Measurements from ENCODE around the gene COL12A1. TPM values are rescaled to one million over a fixed set of nuclear protein-coding genes. Genes with fewer than 3 reads are reported as not detected.

Gene COL12A1
- total RNA-seq, 1 donor from 2014 or later = 21.5 TPM

- Mint-ChIP-seq H3K36me3 (no peaks in the 10 kb centered on the region), H3K4me1 (ENCODE audit: unreplicated experiment) (peaks cover 16% of the 10 kb centered on the region), H3K27ac (no peak overlapping the region), H3K4me3 (no peak overlapping the region), H3K9me3 (no peaks in the 10 kb centered on the region), H3K27me3 (no peaks in the 10 kb centered on the region)
- TF ChIP-seq CTCF (conservative IDR thresholded peaks at IDR 0.05) = no peak
- DNase-seq (ENCODE audit: extremely low spot score, unreplicated experiment) = no peak
Measured at GRCh38 chr6:75170691-75171560, 34.9 kb downstream of the COL12A1 start.

- Mint-ChIP-seq H3K4me1 (ENCODE audit: unreplicated experiment) (peaks cover 16% of the 10 kb centered on the region), H3K4me3 (no peak overlapping the region), H3K27ac (no peak overlapping the region), H3K36me3 (no peaks in the 10 kb centered on the region), H3K9me3 (peaks cover 5% of the 10 kb centered on the region), H3K27me3 (no peaks in the 10 kb centered on the region)
- no peak for TF ChIP-seq CTCF (conservative IDR thresholded peaks at IDR 0.05)
- DNase-seq (ENCODE audit: extremely low spot score, unreplicated experiment) = no peak
Measured at GRCh38 chr6:75169689-75170586, 35.9 kb downstream of the COL12A1 start.

- H3K27ac Mint-ChIP-seq = no peak overlapping the region
- H3K4me1 Mint-ChIP-seq (ENCODE audit: unreplicated experiment) = peaks cover 16% of the 10 kb centered on the region
- TF ChIP-seq CTCF (conservative IDR thresholded peaks at IDR 0.05) = no peak
- DNase-seq (ENCODE audit: extremely low spot score, unreplicated experiment) = no peak
- no peak overlapping the region for H3K4me3 Mint-ChIP-seq
- H3K36me3 Mint-ChIP-seq = no peaks in the 10 kb centered on the region
- peaks cover 5% of the 10 kb centered on the region for H3K9me3 Mint-ChIP-seq
- no peaks in the 10 kb centered on the region for H3K27me3 Mint-ChIP-seq
Measured at GRCh38 chr6:75167851-75168250, 38.0 kb downstream of the COL12A1 start.

DNA sequence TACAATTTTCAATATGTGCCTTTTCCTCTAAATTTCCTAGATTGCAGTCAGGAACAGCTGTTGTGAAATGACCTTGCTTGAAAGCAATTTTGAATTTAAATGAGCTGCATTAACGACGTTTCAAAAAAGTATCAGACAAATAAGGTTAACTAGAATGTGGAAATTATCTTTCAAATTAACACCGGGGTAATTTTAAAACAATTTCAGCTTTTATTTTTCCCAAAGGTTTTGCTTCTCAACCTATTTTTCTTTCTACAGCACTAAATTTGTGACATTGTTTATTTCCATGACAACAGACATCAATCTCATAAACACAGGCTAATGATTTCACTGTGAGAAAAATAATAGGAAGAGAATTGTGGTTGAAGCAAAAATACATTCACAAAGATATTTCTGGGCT lies 38.5 kb downstream of the COL12A1 start:
- TF ChIP-seq CTCF (conservative IDR thresholded peaks at IDR 0.05) = no peak
- H3K4me1 Mint-ChIP-seq (ENCODE audit: unreplicated experiment) = peaks cover 16% of the 10 kb centered on the region
- no peak overlapping the region for H3K4me3 Mint-ChIP-seq
- no peaks in the 10 kb centered on the region for H3K36me3 Mint-ChIP-seq
- H3K9me3 Mint-ChIP-seq = peaks cover 5% of the 10 kb centered on the region
- no peak for DNase-seq (ENCODE audit: extremely low spot score, unreplicated experiment)
- H3K27me3 Mint-ChIP-seq = no peaks in the 10 kb centered on the region
- H3K27ac Mint-ChIP-seq = no peak overlapping the region

DNA sequence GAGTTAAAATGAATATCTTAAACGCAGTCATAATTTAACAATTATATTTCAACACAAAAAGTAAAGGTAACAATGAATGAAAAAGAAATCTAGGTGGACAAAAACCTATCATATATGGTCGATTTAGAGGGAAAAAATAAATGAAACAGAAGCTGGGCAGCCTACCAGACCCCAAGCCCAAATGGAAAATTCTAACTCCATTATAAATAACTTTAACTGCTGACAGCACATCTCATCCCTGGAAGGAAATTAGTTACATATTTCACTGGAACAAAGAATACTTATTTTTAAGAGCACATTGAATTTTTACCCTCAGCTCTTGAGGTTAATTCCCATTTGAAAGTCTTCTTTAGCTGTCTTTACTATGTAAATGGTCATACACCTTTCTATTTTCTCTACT lies 39.1 kb downstream of the COL12A1 start:
- H3K36me3 Mint-ChIP-seq = no peaks in the 10 kb centered on the region
- H3K27ac Mint-ChIP-seq = no peak overlapping the region
- DNase-seq (ENCODE audit: extremely low spot score, unreplicated experiment) = no peak
- peaks cover 5% of the 10 kb centered on the region for H3K9me3 Mint-ChIP-seq
- H3K27me3 Mint-ChIP-seq = no peaks in the 10 kb centered on the region
- peaks cover 16% of the 10 kb centered on the region for H3K4me1 Mint-ChIP-seq (ENCODE audit: unreplicated experiment)
- no peak for TF ChIP-seq CTCF (conservative IDR thresholded peaks at IDR 0.05)
- H3K4me3 Mint-ChIP-seq = no peak overlapping the region

Measured in type B pancreatic cell (in vitro differentiated cells).